ENCODE measurements around the gene CDHR3.

Gene CDHR3

GRCh38 chr7:105971845-105972244 lies 8.8 kb downstream of the CDHR3 start:
- Histone ChIP-seq H4K20me1 (ENCODE audit: insufficient read depth, low read length) (no peaks in the 10 kb centered on the region), H3K9ac (ENCODE audit: low read length) (no peak overlapping the region), H3K9me3 (replicated peaks; ENCODE audit: insufficient read depth, low read length) (no peaks in the 10 kb centered on the region), H3K36me3 (replicated peaks; ENCODE audit: insufficient read depth, low read length) (no peaks in the 10 kb centered on the region), H3K4me3 (ENCODE audit: low read length) (no peak overlapping the region), H3K9me2 (replicated peaks; ENCODE audit: insufficient read depth, low read length) (no peaks in the 10 kb centered on the region), H3F3A (ENCODE audit: insufficient read depth, low read length) (no peaks in the 10 kb centered on the region), H3K79me2 (ENCODE audit: low read length) (no peaks in the 10 kb centered on the region), H3K27me3 (replicated peaks; ENCODE audit: insufficient read depth, low read length) (no peaks in the 10 kb centered on the region), H3K27ac (ENCODE audit: low read length) (no peak overlapping the region), H2AFZ (ENCODE audit: low read length) (no peak overlapping the region), H3K4me1 (ENCODE audit: low read length) (no peaks in the 10 kb centered on the region), H3K4me2 (ENCODE audit: low read depth, low read length) (no peak overlapping the region)
- TF ChIP-seq CTCF (IDR thresholded peaks at IDR 0.05; ENCODE audit: low read length) (no peak), EZH2 (optimal IDR thresholded peaks at IDR 0.05; ENCODE audit: low read depth, low read length) (no peak), EZH2phosphoT487 (IDR thresholded peaks at IDR 0.05; ENCODE audit: low read length) (no peak)
- DNase-seq, result no peak

GRCh38 chr7:105972276-105972675 lies 9.2 kb downstream of the CDHR3 start:
- Histone ChIP-seq H2AFZ (ENCODE audit: low read length) (no peak overlapping the region), H3K9ac (ENCODE audit: low read length) (no peak overlapping the region), H3K9me3 (replicated peaks; ENCODE audit: insufficient read depth, low read length) (no peaks in the 10 kb centered on the region), H3K9me2 (replicated peaks; ENCODE audit: insufficient read depth, low read length) (no peaks in the 10 kb centered on the region), H3K4me2 (ENCODE audit: low read depth, low read length) (no peak overlapping the region), H4K20me1 (ENCODE audit: insufficient read depth, low read length) (no peaks in the 10 kb centered on the region), H3K27ac (ENCODE audit: low read length) (no peak overlapping the region), H3K27me3 (replicated peaks; ENCODE audit: insufficient read depth, low read length) (no peaks in the 10 kb centered on the region), H3K36me3 (replicated peaks; ENCODE audit: insufficient read depth, low read length) (no peaks in the 10 kb centered on the region), H3K79me2 (ENCODE audit: low read length) (no peaks in the 10 kb centered on the region), H3K4me1 (ENCODE audit: low read length) (no peaks in the 10 kb centered on the region), H3K4me3 (ENCODE audit: low read length) (no peak overlapping the region), H3F3A (ENCODE audit: insufficient read depth, low read length) (no peaks in the 10 kb centered on the region)
- no peak for DNase-seq
- TF ChIP-seq CTCF (IDR thresholded peaks at IDR 0.05; ENCODE audit: low read length) (no peak), EZH2phosphoT487 (IDR thresholded peaks at IDR 0.05; ENCODE audit: low read length) (no peak), EZH2 (optimal IDR thresholded peaks at IDR 0.05; ENCODE audit: low read depth, low read length) (no peak)

- no peak overlapping the region for H3K9ac ChIP-seq (ENCODE audit: low read length)
- no peak for TF ChIP-seq EZH2 (optimal IDR thresholded peaks at IDR 0.05; ENCODE audit: low read depth, low read length)
- no peak for TF ChIP-seq CTCF (IDR thresholded peaks at IDR 0.05; ENCODE audit: low read length)
- TF ChIP-seq EZH2phosphoT487 (IDR thresholded peaks at IDR 0.05; ENCODE audit: low read length), result no peak
- DNase-seq, result no peak
- no peaks in the 10 kb centered on the region for H3K79me2 ChIP-seq (ENCODE audit: low read length)
- no peaks in the 10 kb centered on the region for H3K36me3 ChIP-seq (replicated peaks; ENCODE audit: insufficient read depth, low read length)
- no peak overlapping the region for H3K27ac ChIP-seq (ENCODE audit: low read length)
- H3K4me1 ChIP-seq (ENCODE audit: low read length), result no peaks in the 10 kb centered on the region
- H4K20me1 ChIP-seq (ENCODE audit: insufficient read depth, low read length), result no peaks in the 10 kb centered on the region
- H3F3A ChIP-seq (ENCODE audit: insufficient read depth, low read length), result no peaks in the 10 kb centered on the region
- no peak overlapping the region for H3K4me2 ChIP-seq (ENCODE audit: low read depth, low read length)
- no peak overlapping the region for H3K4me3 ChIP-seq (ENCODE audit: low read length)
- no peaks in the 10 kb centered on the region for H3K9me3 ChIP-seq (replicated peaks; ENCODE audit: insufficient read depth, low read length)
- H3K27me3 ChIP-seq (replicated peaks; ENCODE audit: insufficient read depth, low read length), result no peaks in the 10 kb centered on the region
- no peak overlapping the region for H2AFZ ChIP-seq (ENCODE audit: low read length)
- H3K9me2 ChIP-seq (replicated peaks; ENCODE audit: insufficient read depth, low read length), result no peaks in the 10 kb centered on the region
Observed at GRCh38 chr7:105974471-105974870, 11.4 kb downstream of the CDHR3 start.
